Endothelial cell of umbilical vein (primary cell): Measurements from ENCODE around the gene CDX2.

ENCODE experiments used
- MYC ChIP-seq: IDR thresholded peaks from one replicate; pipeline ENCODE4 v1.6.1; 2011; ENCODE audit warnings: mild to moderate bottlenecking, low read depth, low read length
- POLR2A ChIP-seq: IDR thresholded peaks from 2 replicates; pipeline ENCODE4 v1.6.1; 2012; ENCODE audit warnings: low read depth, mild to moderate bottlenecking, control low read depth, low read length
- POLR2AphosphoS5 ChIP-seq: IDR thresholded peaks from 2 replicates; pipeline ENCODE4 v1.6.1; 2012; ENCODE audit warnings: low read depth, mild to moderate bottlenecking, control low read depth, low read length, moderate library complexity; ENCODE audit not compliant: insufficient read depth
- TF ChIP-seq, protein P1 (sequence below), 2 donors: IDR thresholded peaks; 1 replicate in 1 of 2; 2 replicates in 1 of 2; pipeline ENCODE4 v1.5.1; 2011; ENCODE audit warnings: low read length in 2 of 2, mild to moderate bottlenecking in 2 of 2, moderate library complexity in 2 of 2, control low read depth in 1 of 2, inconsistent platforms in 1 of 2, low read depth in 1 of 2; ENCODE audit not compliant: insufficient read depth in 1 of 2; ENCODE audit errors: extremely low read depth in 1 of 2

DNA sequence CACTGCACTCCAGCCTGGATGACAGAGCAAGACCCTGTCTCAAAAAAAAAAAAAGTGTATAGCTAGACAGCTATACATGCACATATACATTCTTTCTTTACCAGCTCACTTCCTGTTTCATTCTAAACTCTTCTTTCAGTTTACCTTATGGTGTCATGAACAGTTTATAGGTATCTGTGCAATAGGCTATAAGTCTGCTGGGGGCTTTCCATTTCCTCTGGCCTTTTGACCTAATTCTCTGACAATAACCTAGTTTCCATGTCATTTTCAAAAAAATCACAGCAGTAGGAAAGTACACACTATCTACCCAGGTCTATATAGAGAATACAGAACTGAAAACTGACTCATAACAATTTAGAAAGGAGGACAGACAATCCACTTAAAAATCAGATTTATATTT is 43.8 kb upstream of the CDX2 start:
- TF ChIP-seq, protein P1, sequence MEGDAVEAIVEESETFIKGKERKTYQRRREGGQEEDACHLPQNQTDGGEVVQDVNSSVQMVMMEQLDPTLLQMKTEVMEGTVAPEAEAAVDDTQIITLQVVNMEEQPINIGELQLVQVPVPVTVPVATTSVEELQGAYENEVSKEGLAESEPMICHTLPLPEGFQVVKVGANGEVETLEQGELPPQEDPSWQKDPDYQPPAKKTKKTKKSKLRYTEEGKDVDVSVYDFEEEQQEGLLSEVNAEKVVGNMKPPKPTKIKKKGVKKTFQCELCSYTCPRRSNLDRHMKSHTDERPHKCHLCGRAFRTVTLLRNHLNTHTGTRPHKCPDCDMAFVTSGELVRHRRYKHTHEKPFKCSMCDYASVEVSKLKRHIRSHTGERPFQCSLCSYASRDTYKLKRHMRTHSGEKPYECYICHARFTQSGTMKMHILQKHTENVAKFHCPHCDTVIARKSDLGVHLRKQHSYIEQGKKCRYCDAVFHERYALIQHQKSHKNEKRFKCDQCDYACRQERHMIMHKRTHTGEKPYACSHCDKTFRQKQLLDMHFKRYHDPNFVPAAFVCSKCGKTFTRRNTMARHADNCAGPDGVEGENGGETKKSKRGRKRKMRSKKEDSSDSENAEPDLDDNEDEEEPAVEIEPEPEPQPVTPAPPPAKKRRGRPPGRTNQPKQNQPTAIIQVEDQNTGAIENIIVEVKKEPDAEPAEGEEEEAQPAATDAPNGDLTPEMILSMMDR (IDR thresholded peaks at IDR 0.05; ENCODE audit: extremely low read depth in 1 of 2, insufficient read depth in 1 of 2, low read depth in 1 of 2, low read length in 2 of 2), result no peak
- TF ChIP-seq POLR2A, result no peak
- TF ChIP-seq MYC, result no peak
- TF ChIP-seq POLR2AphosphoS5, result no peak
